ENCODE results near the gene UBR7.

GRCh38 chr14:93232159-93232558 is 25.1 kb downstream of the UBR7 start:
- no peak for TF ChIP-seq EZH2 (IDR thresholded peaks at IDR 0.05; ENCODE audit: low read depth, unreplicated experiment)
- TF ChIP-seq, protein P1, sequence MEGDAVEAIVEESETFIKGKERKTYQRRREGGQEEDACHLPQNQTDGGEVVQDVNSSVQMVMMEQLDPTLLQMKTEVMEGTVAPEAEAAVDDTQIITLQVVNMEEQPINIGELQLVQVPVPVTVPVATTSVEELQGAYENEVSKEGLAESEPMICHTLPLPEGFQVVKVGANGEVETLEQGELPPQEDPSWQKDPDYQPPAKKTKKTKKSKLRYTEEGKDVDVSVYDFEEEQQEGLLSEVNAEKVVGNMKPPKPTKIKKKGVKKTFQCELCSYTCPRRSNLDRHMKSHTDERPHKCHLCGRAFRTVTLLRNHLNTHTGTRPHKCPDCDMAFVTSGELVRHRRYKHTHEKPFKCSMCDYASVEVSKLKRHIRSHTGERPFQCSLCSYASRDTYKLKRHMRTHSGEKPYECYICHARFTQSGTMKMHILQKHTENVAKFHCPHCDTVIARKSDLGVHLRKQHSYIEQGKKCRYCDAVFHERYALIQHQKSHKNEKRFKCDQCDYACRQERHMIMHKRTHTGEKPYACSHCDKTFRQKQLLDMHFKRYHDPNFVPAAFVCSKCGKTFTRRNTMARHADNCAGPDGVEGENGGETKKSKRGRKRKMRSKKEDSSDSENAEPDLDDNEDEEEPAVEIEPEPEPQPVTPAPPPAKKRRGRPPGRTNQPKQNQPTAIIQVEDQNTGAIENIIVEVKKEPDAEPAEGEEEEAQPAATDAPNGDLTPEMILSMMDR (conservative IDR thresholded peaks at IDR 0.05; ENCODE audit: low read depth in 2 of 2) = no peak

Data from GM23338 (cell line).